Neural cell (in vitro differentiated cells): ENCODE data around the gene NSDHL. TPM values are rescaled to one million over a fixed set of nuclear protein-coding genes. Genes with fewer than 3 reads are reported as not detected.

Source experiments
- H2AFZ ChIP-seq: fragments of 200-600, 300-800 bp; sonication (generic), shearing (Covaris generic); 2 replicates; pipeline ENCODE4 v1.6.0; 2014; ENCODE audit warnings: low read depth, mild to moderate bottlenecking, antibody characterized with exemption, low read length, moderate library complexity
- H3F3A ChIP-seq: fragments of 200-600 bp; shearing (Covaris generic); 2 replicates; pipeline ENCODE4 v1.6.1; 2016; ENCODE audit warnings: mild to moderate bottlenecking, moderate library complexity, mixed read lengths, antibody characterized with exemption, low read length; ENCODE audit not compliant: insufficient read depth, poor library complexity, severe bottlenecking
- H3K27ac ChIP-seq: fragments of 200-600, 300-800 bp; sonication (generic), shearing (Covaris generic); 2 replicates; pipeline ENCODE4 v1.5.1; 2014; ENCODE audit warnings: mild to moderate bottlenecking, low read length, moderate library complexity
- H3K27me3 ChIP-seq: fragments of 300-800, 200-600 bp; sonication (generic), shearing (Covaris generic); 2 replicates; pipeline ENCODE4 v1.6.0; 2014; ENCODE audit warnings: mild to moderate bottlenecking, low read depth, low read length, moderate library complexity; ENCODE audit not compliant: insufficient read depth
- H3K36me3 ChIP-seq: fragments of 300-800, 200-600 bp; sonication (generic), shearing (Covaris generic); 2 replicates; pipeline ENCODE4 v1.5.1; 2014; ENCODE audit warnings: mild to moderate bottlenecking, antibody characterized with exemption, low read length, moderate library complexity; ENCODE audit not compliant: insufficient read depth
- H3K4me2 ChIP-seq: fragments of 300-800, 200-600 bp; sonication (generic), shearing (Covaris generic); 2 replicates; pipeline ENCODE4 v1.6.0; 2014; ENCODE audit warnings: mild to moderate bottlenecking, low read length
- H3K4me3 ChIP-seq: fragments of 300-800, 200-600 bp; sonication (generic), shearing (Covaris generic); 2 replicates; pipeline ENCODE4 v1.5.1; 2014; ENCODE audit warnings: mild to moderate bottlenecking, low read length, moderate library complexity
- H3K79me2 ChIP-seq: fragments of 200-600 bp; shearing (Covaris generic); replicated peaks from 2 replicates; pipeline ENCODE4 v1.6.0; 2014; ENCODE audit warnings: mild to moderate bottlenecking, low read length, moderate library complexity; ENCODE audit not compliant: insufficient read depth
- H3K9ac ChIP-seq: fragments of 300-800, 200-600 bp; sonication (generic), shearing (Covaris generic); 2 replicates; pipeline ENCODE4 v1.6.1; 2016; ENCODE audit warnings: mild to moderate bottlenecking, low read length, mixed read lengths
- H3K9me2 ChIP-seq: fragments of 200-600 bp; shearing (Covaris generic); 2 replicates; pipeline ENCODE4 v1.6.1; 2016; ENCODE audit warnings: mild to moderate bottlenecking, low read length, mixed read lengths; ENCODE audit not compliant: insufficient read depth
- H3K9me3 ChIP-seq: fragments of 200-600, 300-800 bp; sonication (generic), shearing (Covaris generic); 2 replicates; pipeline ENCODE4 v1.6.1; 2016; ENCODE audit warnings: mild to moderate bottlenecking, mixed run types, low read length, moderate library complexity, mixed read lengths
- H4K20me1 ChIP-seq: fragments of 200-600 bp; shearing (Covaris generic); 2 replicates; pipeline ENCODE4 v1.6.1; 2016; ENCODE audit warnings: mild to moderate bottlenecking, mixed run types; ENCODE audit not compliant: insufficient read depth
- CTCF ChIP-seq: fragments of 450-650 bp; IDR thresholded peaks from 2 replicates; pipeline ENCODE4 v1.5.1; 2014; ENCODE audit warnings: antibody characterized with exemption, mild to moderate bottlenecking, moderate library complexity; ENCODE audit not compliant: poor library complexity, severe bottlenecking
- EP300 ChIP-seq: fragments of 450-650 bp; conservative IDR thresholded peaks from 2 replicates; pipeline ENCODE4 v1.6.1; 2014; ENCODE audit warnings: antibody characterized with exemption, mild to moderate bottlenecking, moderate library complexity; ENCODE audit not compliant: poor library complexity, severe bottlenecking
- EZH2 ChIP-seq: fragments of 200-600, 300-800 bp; shearing (Covaris generic), sonication (generic); IDR thresholded peaks from 2 replicates; pipeline ENCODE4 v1.6.1; 2014; ENCODE audit warnings: antibody characterized with exemption, low read length, borderline replicate concordance, mild to moderate bottlenecking; ENCODE audit not compliant: insufficient read depth, poor library complexity, severe bottlenecking
- MXI1 ChIP-seq: fragments of 450-650 bp; conservative IDR thresholded peaks from 2 replicates; pipeline ENCODE4 v1.6.1; 2014; ENCODE audit warnings: antibody characterized with exemption, mild to moderate bottlenecking; ENCODE audit not compliant: poor library complexity, severe bottlenecking
- POLR2AphosphoS5 ChIP-seq: IDR thresholded peaks from 2 replicates; pipeline ENCODE4 v1.6.1; 2012
- RAD21 ChIP-seq: fragments of 450-650 bp; conservative IDR thresholded peaks from 2 replicates; pipeline ENCODE4 v1.6.1; 2014; ENCODE audit warnings: antibody characterized with exemption, mild to moderate bottlenecking, moderate library complexity
- REST ChIP-seq: IDR thresholded peaks from 2 replicates; pipeline ENCODE4 v1.6.1; 2012; ENCODE audit warnings: borderline replicate concordance
- SMC3 ChIP-seq: fragments of 450-650 bp; conservative IDR thresholded peaks from 2 replicates; pipeline ENCODE4 v1.6.1; 2014; ENCODE audit warnings: antibody characterized with exemption, mild to moderate bottlenecking, moderate library complexity; ENCODE audit not compliant: poor library complexity
- TAF1 ChIP-seq: IDR thresholded peaks from 2 replicates; pipeline ENCODE4 v1.6.1; 2012; ENCODE audit warnings: low read depth
- polyA plus RNA-seq: library from polyadenylated mRNA; depleted of rRNA; stranded (reverse); fragments of >200 nt; gene quantifications from 2 replicates; pipeline ENCODE4 v1.2.3, GENCODE V29; 2014

The NSDHL gene
- polyA plus RNA-seq, 1 donor from 2014 or later = 18.4 TPM

- no peak overlapping the region for H3K27ac ChIP-seq
- H2AFZ ChIP-seq = no peak overlapping the region
- TF ChIP-seq REST = no peak
- TF ChIP-seq EP300 = no peak
- TF ChIP-seq SMC3 = no peak
- no peak for TF ChIP-seq CTCF
- no peak for TF ChIP-seq TAF1
- no peak for TF ChIP-seq MXI1
- TF ChIP-seq RAD21 = no peak
- no peak for TF ChIP-seq EZH2
- TF ChIP-seq POLR2AphosphoS5 = no peak
- no peak overlapping the region for H3K4me2 ChIP-seq
- no peak overlapping the region for H3K9ac ChIP-seq
- H3F3A ChIP-seq = no peaks in the 10 kb centered on the region
- no peaks in the 10 kb centered on the region for H3K27me3 ChIP-seq
- no peaks in the 10 kb centered on the region for H3K36me3 ChIP-seq
- no peaks in the 10 kb centered on the region for H4K20me1 ChIP-seq
- H3K9me3 ChIP-seq = no peaks in the 10 kb centered on the region
- no peaks in the 10 kb centered on the region for H3K9me2 ChIP-seq
- no peaks in the 10 kb centered on the region for H3K79me2 ChIP-seq
- no peak overlapping the region for H3K4me3 ChIP-seq
Observed at GRCh38 chrX:152861116-152861515, 30.3 kb downstream of the NSDHL start.

- Histone ChIP-seq H3K79me2 (no peaks in the 10 kb centered on the region), H3K9ac (no peak overlapping the region), H3K27me3 (no peaks in the 10 kb centered on the region), H3K4me3 (no peak overlapping the region), H4K20me1 (no peaks in the 10 kb centered on the region), H3K36me3 (no peaks in the 10 kb centered on the region), H3K4me2 (no peak overlapping the region), H3F3A (no peaks in the 10 kb centered on the region), H3K27ac (no peak overlapping the region), H3K9me3 (no peaks in the 10 kb centered on the region), H2AFZ (no peak overlapping the region), H3K9me2 (no peaks in the 10 kb centered on the region)
- TF ChIP-seq CTCF (no peak), TAF1 (no peak), SMC3 (no peak), EZH2 (no peak), RAD21 (no peak), REST (no peak), POLR2AphosphoS5 (no peak), EP300 (no peak), MXI1 (no peak)
Observed at GRCh38 chrX:152861826-152862225, 31.0 kb downstream of the NSDHL start.
